GM12892 (cell line): ENCODE data around the gene PRICKLE1.

Experiments
- POLR2A ChIP-seq: IDR thresholded peaks from 2 replicates; pipeline ENCODE4 v1.6.1; 2011; ENCODE audit warnings: low read depth, low read length, control low read depth
- TAF1 ChIP-seq: IDR thresholded peaks from 2 replicates; pipeline ENCODE4 v1.6.1; 2011; ENCODE audit warnings: low read depth, mild to moderate bottlenecking, control low read depth, low read length, borderline replicate concordance

DNA sequence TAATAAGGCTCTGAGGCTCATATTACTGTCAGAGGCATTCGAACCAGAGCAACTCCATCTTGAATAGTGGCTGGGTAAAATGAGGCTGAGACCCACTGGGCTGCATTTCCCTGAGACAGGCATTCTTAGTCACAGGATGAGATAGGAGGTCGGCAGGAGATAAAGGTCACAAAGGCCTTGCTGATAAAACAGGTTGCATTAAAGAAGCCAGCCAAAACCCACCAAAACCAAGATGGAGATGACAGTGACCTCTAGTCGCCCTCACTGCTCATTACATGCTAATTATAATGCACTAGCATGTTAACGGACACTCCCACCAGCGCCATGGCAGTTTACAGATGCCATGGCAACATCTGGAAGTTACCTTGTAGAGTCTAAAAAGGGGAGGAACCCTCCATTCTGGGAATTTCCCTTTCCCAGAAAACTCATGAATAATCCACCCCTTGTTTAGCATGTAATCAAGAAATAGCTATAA, 18.1 kb upstream of the PRICKLE1 start:
- no peak for TF ChIP-seq TAF1
- TF ChIP-seq POLR2A = no peak
